ENCODE measurements around the gene MRGPRX2. TPM values are rescaled to one million over a fixed set of nuclear protein-coding genes. Genes with fewer than 3 reads are reported as not detected.

MRGPRX2 gene
- total and polyA plus RNA-seq, 2 donors (not counting 3 experiments of a cell fraction or from before 2014, with no cell fraction given): not detected

- Histone ChIP-seq H3K4me1 (ENCODE audit: control insufficient read depth, extremely low read depth, insufficient read depth, low read length) (no peaks in the 10 kb centered on the region), H3K27ac (ENCODE audit: insufficient read depth, low read depth, low read length) (no peak overlapping the region), H3K36me3 (ENCODE audit: control insufficient read depth in 2 of 2, extremely low read depth in 1 of 2, insufficient read depth in 2 of 2, low read length in 2 of 2) (no peaks in the 10 kb centered on the region), H2AFZ (ENCODE audit: low read depth, low read length) (no peak overlapping the region), H3K9me3 (replicated peaks; ENCODE audit: control insufficient read depth, insufficient read depth, low read length) (no peaks in the 10 kb centered on the region), H3K27me3 (ENCODE audit: control insufficient read depth in 2 of 2, insufficient read depth in 2 of 2, low read length in 2 of 2) (peaks cover 26 to 30% of the 10 kb centered on the region in 2 experiments), H3K79me2 (ENCODE audit: control insufficient read depth, insufficient read depth, low read length) (no peaks in the 10 kb centered on the region), H4K20me1 (replicated peaks; ENCODE audit: control insufficient read depth, extremely low read depth, insufficient read depth, low read length) (no peaks in the 10 kb centered on the region), H3K9me1 (replicated peaks; ENCODE audit: control insufficient read depth, extremely low read depth, insufficient read depth, low read length) (no peaks in the 10 kb centered on the region), H3K4me2 (ENCODE audit: insufficient read depth, low read length) (no peak overlapping the region), H3K9ac (replicated peaks; ENCODE audit: extremely low read depth, insufficient read depth, low read length) (no peak overlapping the region), H3K4me3 (replicated peaks in 1 of 3; ENCODE audit: insufficient read depth in 1 of 3, low read depth in 1 of 3, low read length in 3 of 3) (no peak overlapping the region)
- intact Hi-C loops (cut with micrococcal nuclease): no loop called here
- ChIA-PET POLR2A (no interaction called here), CTCF (no interaction called here)
- no peak for FAIRE-seq
- dilution Hi-C loops (cut with MboI; ENCODE audit: extremely low pct_ligation_motif_present, low sequenced_read_pairs): no loop called here
- TF ChIP-seq POLR2A (IDR thresholded peaks at IDR 0.05; ENCODE audit: low read depth, low read length): no peak
- TF ChIP-seq FOS (IDR thresholded peaks at IDR 0.05; ENCODE audit: borderline replicate concordance, insufficient read depth, low read length): no peak
- TF ChIP-seq, protein P1, sequence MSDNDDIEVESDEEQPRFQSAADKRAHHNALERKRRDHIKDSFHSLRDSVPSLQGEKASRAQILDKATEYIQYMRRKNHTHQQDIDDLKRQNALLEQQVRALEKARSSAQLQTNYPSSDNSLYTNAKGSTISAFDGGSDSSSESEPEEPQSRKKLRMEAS (IDR thresholded peaks at IDR 0.05; ENCODE audit: insufficient read depth, insufficient read length): no peak
- no peak for TF ChIP-seq MYC (IDR thresholded peaks at IDR 0.05; ENCODE audit: low read depth, low read length)
- TF ChIP-seq POLR2AphosphoS5 (IDR thresholded peaks at IDR 0.05; ENCODE audit: insufficient read depth, low read depth, low read length): no peak
- TF ChIP-seq, protein P2, sequence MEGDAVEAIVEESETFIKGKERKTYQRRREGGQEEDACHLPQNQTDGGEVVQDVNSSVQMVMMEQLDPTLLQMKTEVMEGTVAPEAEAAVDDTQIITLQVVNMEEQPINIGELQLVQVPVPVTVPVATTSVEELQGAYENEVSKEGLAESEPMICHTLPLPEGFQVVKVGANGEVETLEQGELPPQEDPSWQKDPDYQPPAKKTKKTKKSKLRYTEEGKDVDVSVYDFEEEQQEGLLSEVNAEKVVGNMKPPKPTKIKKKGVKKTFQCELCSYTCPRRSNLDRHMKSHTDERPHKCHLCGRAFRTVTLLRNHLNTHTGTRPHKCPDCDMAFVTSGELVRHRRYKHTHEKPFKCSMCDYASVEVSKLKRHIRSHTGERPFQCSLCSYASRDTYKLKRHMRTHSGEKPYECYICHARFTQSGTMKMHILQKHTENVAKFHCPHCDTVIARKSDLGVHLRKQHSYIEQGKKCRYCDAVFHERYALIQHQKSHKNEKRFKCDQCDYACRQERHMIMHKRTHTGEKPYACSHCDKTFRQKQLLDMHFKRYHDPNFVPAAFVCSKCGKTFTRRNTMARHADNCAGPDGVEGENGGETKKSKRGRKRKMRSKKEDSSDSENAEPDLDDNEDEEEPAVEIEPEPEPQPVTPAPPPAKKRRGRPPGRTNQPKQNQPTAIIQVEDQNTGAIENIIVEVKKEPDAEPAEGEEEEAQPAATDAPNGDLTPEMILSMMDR (IDR thresholded peaks at IDR 0.05; ENCODE audit: extremely low read depth in 1 of 2, insufficient read depth in 1 of 2, low read depth in 1 of 2, low read length in 2 of 2): no peak
- TF ChIP-seq EZH2 (IDR thresholded peaks at IDR 0.05; ENCODE audit: borderline replicate concordance, low read depth, low read length, severe bottlenecking): no peak
- no peak for TF ChIP-seq GATA2 (IDR thresholded peaks at IDR 0.05; ENCODE audit: insufficient read depth, insufficient read length, low read depth, low read length)
- no peak for TF ChIP-seq JUN (IDR thresholded peaks at IDR 0.05; ENCODE audit: borderline replicate concordance, insufficient read depth, insufficient read length, low read depth)
- no TSS peak for BruUV-seq (replicated peaks)
- no peak for DNase-seq (ENCODE audit: low read depth, low spot score)
Measured at GRCh38 chr11:19055016-19055415, 5.5 kb downstream of the MRGPRX2 start.

Measured in endothelial cell of umbilical vein (primary cell).